GM21825 (cell line): ENCODE data around the gene ALG6.
"Not testable (repeated sequence)": the region's sequence is repeated elsewhere in the genome, so short reads cannot be mapped to it uniquely, and the experiment has no call there.

ENCODE experiments used
- ATAC-seq: cut with Tn5 transposase; IDR thresholded peaks from one replicate; pipeline ENCODE4 v1.9.1; 2021; ENCODE audit warnings: mild to moderate bottlenecking, moderate library complexity; ENCODE audit not compliant: unreplicated experiment

ALG6 gene

GRCh38 chr1:63328122-63328521, 39.3 kb upstream of the ALG6 start:
- ATAC-seq: no peak

- no peak for ATAC-seq
These were observed 38.6 kb upstream of the ALG6 start for GRCh38 chr1:63328781-63329180.

GRCh38 chr1:63329621-63330330, 37.7 kb upstream of the ALG6 start:
- ATAC-seq: no peak

- no peak for ATAC-seq
These were observed 37.0 kb upstream of the ALG6 start for GRCh38 chr1:63330331-63330916.

- no peak for ATAC-seq
These were observed 25.0 kb upstream of the ALG6 start for GRCh38 chr1:63342402-63342801.

GRCh38 chr1:63343922-63344321, 23.5 kb upstream of the ALG6 start:
- ATAC-seq: no peak

- ATAC-seq: no peak
These were observed 17.1 kb upstream of the ALG6 start for GRCh38 chr1:63350320-63350719.

GRCh38 chr1:63352736-63353135, 14.7 kb upstream of the ALG6 start:
- no peak for ATAC-seq

- ATAC-seq: not testable (repeated sequence)
These were observed 11.2 kb upstream of the ALG6 start for GRCh38 chr1:63356234-63356633.

- ATAC-seq: no peak
These were observed 7.9 kb upstream of the ALG6 start for GRCh38 chr1:63359561-63359960.

GRCh38 chr1:63362073-63362472, 5.4 kb upstream of the ALG6 start:
- no peak for ATAC-seq

- no peak for ATAC-seq
These were observed 4.8 kb upstream of the ALG6 start for GRCh38 chr1:63362578-63362977.

GRCh38 chr1:63363014-63363413, 4.4 kb upstream of the ALG6 start:
- no peak for ATAC-seq

- no peak for ATAC-seq
These were observed 566 bp upstream of the ALG6 start for GRCh38 chr1:63366908-63367214.

GRCh38 chr1:63368131-63368530, 704 bp downstream of the ALG6 start:
- no peak for ATAC-seq

- no peak for ATAC-seq
These were observed 12.2 kb downstream of the ALG6 start for GRCh38 chr1:63379583-63379982.

GRCh38 chr1:63381741-63382140, 14.3 kb downstream of the ALG6 start:
- no peak for ATAC-seq

- no peak for ATAC-seq
These were observed 34.5 kb downstream of the ALG6 start for GRCh38 chr1:63401945-63402344.

- ATAC-seq: no peak
These were observed 36.0 kb downstream of the ALG6 start for GRCh38 chr1:63403386-63403785.

- ATAC-seq: no peak
These were observed 37.6 kb downstream of the ALG6 start for GRCh38 chr1:63405021-63405420.

- no peak for ATAC-seq
These were observed 38.6 kb downstream of the ALG6 start for GRCh38 chr1:63405987-63406386.

- no peak for ATAC-seq
These were observed 39.6 kb downstream of the ALG6 start for GRCh38 chr1:63407002-63407401.

GRCh38 chr1:63408331-63408730, 40.9 kb downstream of the ALG6 start:
- no peak for ATAC-seq
